GM12878 (cell line): ENCODE measurements around the gene CWC22. TPM values are rescaled to one million over a fixed set of nuclear protein-coding genes. Genes with fewer than 3 reads are reported as not detected.

ENCODE experiments used
- ATAC-seq: fragments of 200-7000 bp; cut with Tn5 transposase; 3 replicates; pipeline ENCODE4 v1.9.1; 2020; ENCODE audit warnings: mild to moderate bottlenecking, moderate library complexity
- BruUV-seq: library from RNA; stranded (reverse); fragments of 400-500 nt; replicated peaks from 2 replicates; lab custom pipeline; 2021; lab: Mats Ljungman, UMichigan
- CTCF ChIA-PET: fragments of 300-600 bp; sonication (Branson Sonifier 250); formaldehyde crosslinking; extraction: SDS; loops from one replicate; lab custom pipeline; 2021; ENCODE audit warnings: inconsistent platforms; lab: Yijun Ruan, JAX
- POLR2A ChIA-PET: fragments of 350-600 bp; formaldehyde crosslinking; extraction: SDS; loops from one replicate; lab custom pipeline; 2021; ENCODE audit warnings: inconsistent platforms; lab: Charles Lee
- RAD21 ChIA-PET: fragments of 300-600 bp; sonication (Branson Sonifier 250); formaldehyde crosslinking; loops from one replicate; lab custom pipeline; 2023; ENCODE audit warnings: antibody characterized with exemption; ENCODE audit not compliant: unreplicated experiment; lab: Charles Lee
- SMC1A ChIA-PET: fragments of 300-600 bp; sonication (Branson Sonifier 250); formaldehyde crosslinking; loops from one replicate; lab custom pipeline; 2023; ENCODE audit not compliant: unreplicated experiment, uncharacterized antibody; lab: Charles Lee
- DNase-seq: peaks from one replicate; pipeline ENCODE4 v3.0.0-alpha.2; 2011; ENCODE audit warnings: low read depth, low spot score
- FAIRE-seq: peaks from 3 replicates; lab custom pipeline; 2011; peaks lifted over from hg19 to GRCh38; lab: Jason Lieb, UNC
- H2AFZ ChIP-seq: 2 replicates; pipeline ENCODE4 v1.6.0; 2011; ENCODE audit warnings: low read depth, low read length, control low read depth; ENCODE audit not compliant: control insufficient read depth
- H3K27ac ChIP-seq: 2 replicates; pipeline ENCODE4 v1.5.1; 2011; ENCODE audit warnings: control low read depth; ENCODE audit not compliant: control insufficient read depth, insufficient read depth
- H3K27me3 ChIP-seq, 2 experiments: replicated peaks in 1 of 2; 2 replicates each; pipeline versions ENCODE4 v1.6.0 to v1.6.1; 2011; ENCODE audit warnings: low read length in 1 of 2; ENCODE audit not compliant: control insufficient read depth in 2 of 2, insufficient read depth in 2 of 2
- H3K36me3 ChIP-seq, 2 experiments: 2 replicates each; pipeline ENCODE4 v1.5.1; 2011; ENCODE audit warnings: low read length in 1 of 2; ENCODE audit not compliant: control insufficient read depth in 2 of 2, insufficient read depth in 2 of 2
- H3K4me1 ChIP-seq: 2 replicates; pipeline ENCODE4 v1.6.1; 2011; ENCODE audit warnings: mild to moderate bottlenecking, low read length, moderate library complexity, mixed read lengths; ENCODE audit not compliant: control insufficient read depth, insufficient read depth
- H3K4me2 ChIP-seq: 2 replicates; pipeline ENCODE4 v1.6.0; 2011; ENCODE audit warnings: control low read depth; ENCODE audit not compliant: control insufficient read depth, insufficient read depth
- H3K4me3 ChIP-seq: fragments of 200-600 bp; sonication (generic); 2 replicates; pipeline ENCODE4 v1.5.1; 2016
- H3K79me2 ChIP-seq: 2 replicates; pipeline ENCODE4 v1.6.0; 2011; ENCODE audit warnings: low read length; ENCODE audit not compliant: control insufficient read depth, insufficient read depth
- H3K9ac ChIP-seq: 2 replicates; pipeline ENCODE4 v1.8.0; 2011; ENCODE audit warnings: low read length, control low read depth, mixed read lengths; ENCODE audit not compliant: control insufficient read depth, insufficient read depth
- H3K9me3 ChIP-seq: replicated peaks from 3 replicates; pipeline ENCODE4 v1.5.1; 2011; ENCODE audit warnings: mild to moderate bottlenecking, low read length; ENCODE audit not compliant: control insufficient read depth, insufficient read depth
- H4K20me1 ChIP-seq: 2 replicates; pipeline ENCODE4 v1.6.0; 2011; ENCODE audit not compliant: control insufficient read depth, insufficient read depth
- CHD1 ChIP-seq: IDR thresholded peaks from 2 replicates; pipeline ENCODE4 v1.6.1; 2012; ENCODE audit warnings: low read depth, low read length, improper control_type of control experiment
- ETV6 ChIP-seq, 2 experiments: fragments of 450-650 bp in 1 of 2; IDR thresholded peaks in 1 of 2; conservative IDR thresholded peaks in 1 of 2; 2 replicates each; pipeline ENCODE4 v1.6.1; 2014; ENCODE audit warnings: antibody characterized with exemption in 1 of 2, borderline replicate concordance in 1 of 2, low read depth in 1 of 2, mild to moderate bottlenecking in 1 of 2, moderate library complexity in 1 of 2
- HCFC1 ChIP-seq: fragments of 150-350 bp; IDR thresholded peaks from 2 replicates; pipeline ENCODE4 v1.6.1; 2014; ENCODE audit warnings: low read length
- IRF4 ChIP-seq: IDR thresholded peaks from 2 replicates; pipeline ENCODE4 v1.6.1; 2011; ENCODE audit warnings: low read depth, low read length
- MEF2B ChIP-seq: fragments of 450-650 bp; IDR thresholded peaks from 2 replicates; pipeline ENCODE4 v1.6.1; 2018; ENCODE audit warnings: mild to moderate bottlenecking, moderate library complexity; ENCODE audit not compliant: partially characterized antibody, poor library complexity, severe bottlenecking
- MYB ChIP-seq: fragments of 150-350 bp; IDR thresholded peaks from 2 replicates; pipeline ENCODE4 v1.6.1; 2014; ENCODE audit warnings: mild to moderate bottlenecking, low read depth, low read length, borderline replicate concordance
- NR2C1 ChIP-seq: fragments of 450-650 bp; IDR thresholded peaks from 2 replicates; pipeline ENCODE4 v1.6.1; 2017; ENCODE audit warnings: antibody characterized with exemption, mild to moderate bottlenecking, moderate library complexity
- NR2F1 ChIP-seq: fragments of 450-650 bp; conservative IDR thresholded peaks from 2 replicates; pipeline ENCODE4 v1.6.1; 2017; ENCODE audit warnings: mild to moderate bottlenecking
- POLR2A ChIP-seq: IDR thresholded peaks from 2 replicates; pipeline ENCODE4 v1.6.1; 2011; ENCODE audit warnings: low read depth, mild to moderate bottlenecking, low read length
- ZBTB11 ChIP-seq: fragments of 450-650 bp; formaldehyde crosslinking; IDR thresholded peaks from 2 replicates; pipeline ENCODE4 v1.5.0; 2022; ENCODE audit warnings: mild to moderate bottlenecking, missing genetic modification characterization
- WGBS: methylation state at CpG from one replicate; pipeline ENCODE4 v1.1.6; 2016; ENCODE audit warnings: low lambda C conversion rate; ENCODE audit not compliant: insufficient replicate concordance, insufficient coverage; ENCODE audit errors: missing lambda C conversion rate; 5-methylcytosine and 5-hydroxymethylcytosine counted together
- in situ Hi-C: fragments of 300-500 bp; cut with MboI; formaldehyde crosslinking; loops from 9 replicates; pipeline ENCODE4 v1.14.3; 2018; ENCODE audit warnings: mixed read lengths
- intact Hi-C: fragments of 100-400 bp; cut with micrococcal nuclease; formaldehyde crosslinking; loops from one replicate; pipeline ENCODE4 v1.14.2; 2022; ENCODE audit not compliant: unreplicated experiment
- polyA plus RNA-seq, 11 experiments: library from polyadenylated mRNA; depleted of rRNA in 4 of 11; unstranded in 6 of 11; stranded (reverse) in 5 of 11; fragments of >200 nt; fragmentation: Nextera tagmentation in 4 of 11; fragmentation: Illumina TruSeq in 1 of 11; extraction: Ambion mirVana in 4 of 11; extraction: Trizol in 1 of 11; gene quantifications; 1 replicate in 1 of 11; 2 replicates in 10 of 11; pipeline versions ENCODE4 v1.2.1 to v1.2.3, GENCODE V29; 2011 to 2016; ENCODE audit warnings: inconsistent platforms in 2 of 11, missing spikeins in 2 of 11, low read depth in 1 of 11
- total RNA-seq, 4 experiments: library from RNA; depleted of rRNA in 3 of 4; stranded (reverse); fragments of >200 nt in 3 of 4; fragmentation: Illumina TruSeq in 1 of 4; extraction: Trizol in 1 of 4; gene quantifications; 2 replicates each; pipeline versions ENCODE4 v1.2.1 to v1.2.3, GENCODE V29; 2013 to 2021

The CWC22 gene
- total and polyA plus RNA-seq, 10 of the 15 experiments (the other 5 are each of a cell fraction or from before 2014, with no cell fraction given), result 8.2 to 38.5 (median 26.3) TPM

- FAIRE-seq, result no peak
- ChIA-PET SMC1A (no interaction called here), CTCF (no interaction called here), RAD21 (no interaction called here), POLR2A (no interaction called here)
- intact Hi-C loops, result no loop called here
- H3K4me2 ChIP-seq, result no peak overlapping the region
- peaks cover 1 to 9% of the 10 kb centered on the region in 2 experiments; a peak in 3 of 4 replicates for H3K36me3 ChIP-seq
- no peaks in the 10 kb centered on the region for H3K27me3 ChIP-seq
- no peaks in the 10 kb centered on the region for H3K4me1 ChIP-seq
- no peaks in the 10 kb centered on the region for H4K20me1 ChIP-seq
- WGBS, result 96% methylated on average over 5 of the region's 5 CpGs
- no TSS peak for BruUV-seq
- in situ Hi-C loops, result no loop called here
- H3K79me2 ChIP-seq, result no peaks in the 10 kb centered on the region
- no peaks in the 10 kb centered on the region for H3K9me3 ChIP-seq
- H3K27ac ChIP-seq, result no peak overlapping the region
- no peak overlapping the region for H3K4me3 ChIP-seq
- no peak for TF ChIP-seq MYB
- TF ChIP-seq CHD1, result no peak
- TF ChIP-seq ZBTB11 (CRISPR knock-in tag), result no peak
- TF ChIP-seq ETV6 (conservative IDR thresholded peaks at IDR 0.05 in 1 of 2, IDR thresholded peaks at IDR 0.05 in 1 of 2; ENCODE audit: borderline replicate concordance in 1 of 2, low read depth in 1 of 2), result no peak
- TF ChIP-seq HCFC1, result no peak
- no peak for TF ChIP-seq MEF2B
- TF ChIP-seq NR2F1, result no peak
- TF ChIP-seq IRF4, result no peak
- TF ChIP-seq POLR2A, result no peak
- no peak for TF ChIP-seq NR2C1
- TF ChIP-seq, all 136 proteins: peak for 0
- Histone ChIP-seq H3K9ac (no peak overlapping the region), H2AFZ (no peak overlapping the region)
- DNase-seq (no peak), ATAC-seq (no peak)
Observed at GRCh38 chr2:179974761-179975160, 32.3 kb downstream of the CWC22 start.
